Gastroesophageal sphincter (tissue), 3 donors: Measurements from ENCODE around the gene GRIK3.

Source experiments
- EP300 ChIP-seq: sonication (generic); formaldehyde crosslinking; IDR thresholded peaks from one replicate; pipeline ENCODE4 v1.6.1; 2017; ENCODE audit warnings: antibody characterized with exemption, mild to moderate bottlenecking
- POLR2A ChIP-seq, 2 donors: fragments of 450-650 bp; IDR thresholded peaks; one replicate each; pipeline ENCODE4 v1.6.1; 2017; ENCODE audit warnings: antibody characterized with exemption in 2 of 2, mild to moderate bottlenecking in 2 of 2, moderate library complexity in 1 of 2
- POLR2AphosphoS5 ChIP-seq: sonication (generic); formaldehyde crosslinking; IDR thresholded peaks from one replicate; pipeline ENCODE4 v1.6.1; 2017; ENCODE audit warnings: antibody characterized with exemption
- TF ChIP-seq, protein P1 (sequence below), 4 experiments: fragments of 200-600 bp in 2 of 4; fragments of 450-650 bp in 2 of 4; sonication (generic) in 1 of 4; IDR thresholded peaks; one replicate each; pipeline ENCODE4 v1.5.1; 2017 to 2019; ENCODE audit warnings: antibody characterized with exemption in 4 of 4, mild to moderate bottlenecking in 2 of 4, moderate library complexity in 2 of 4

DNA sequence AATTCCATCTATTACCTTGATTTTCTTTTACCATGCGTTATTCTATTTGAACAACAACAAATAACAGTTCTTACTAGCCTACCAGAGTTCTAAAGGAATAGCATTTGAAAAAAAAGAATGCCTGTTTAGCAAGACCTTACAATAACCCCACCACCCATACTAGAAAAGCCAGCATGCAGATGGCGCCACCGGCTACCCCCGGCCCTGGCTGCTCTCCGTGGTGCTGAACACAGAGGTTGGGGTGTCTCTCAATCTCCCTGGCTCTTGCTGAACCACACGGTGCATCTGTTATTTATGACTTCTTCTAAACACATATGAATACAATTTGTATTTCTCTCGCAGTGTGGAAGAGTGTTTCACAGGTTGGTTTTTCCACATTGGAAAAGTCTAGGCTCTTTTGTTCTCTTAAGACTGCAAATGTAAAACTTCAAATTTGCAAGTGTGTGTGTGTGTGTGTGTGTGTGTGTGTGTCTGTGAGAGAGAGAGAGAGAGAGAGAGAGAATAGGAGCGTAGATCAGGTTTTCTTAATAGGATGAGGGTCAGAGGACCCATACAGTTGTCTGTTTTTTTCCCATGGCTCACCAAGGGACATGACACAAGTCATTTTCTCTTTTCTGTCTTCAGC lies 13.6 kb downstream of the GRIK3 start:
- TF ChIP-seq POLR2A (IDR thresholded peaks at IDR 0.05) (no peak), POLR2AphosphoS5 (no peak), EP300 (no peak)
- TF ChIP-seq, protein P1, sequence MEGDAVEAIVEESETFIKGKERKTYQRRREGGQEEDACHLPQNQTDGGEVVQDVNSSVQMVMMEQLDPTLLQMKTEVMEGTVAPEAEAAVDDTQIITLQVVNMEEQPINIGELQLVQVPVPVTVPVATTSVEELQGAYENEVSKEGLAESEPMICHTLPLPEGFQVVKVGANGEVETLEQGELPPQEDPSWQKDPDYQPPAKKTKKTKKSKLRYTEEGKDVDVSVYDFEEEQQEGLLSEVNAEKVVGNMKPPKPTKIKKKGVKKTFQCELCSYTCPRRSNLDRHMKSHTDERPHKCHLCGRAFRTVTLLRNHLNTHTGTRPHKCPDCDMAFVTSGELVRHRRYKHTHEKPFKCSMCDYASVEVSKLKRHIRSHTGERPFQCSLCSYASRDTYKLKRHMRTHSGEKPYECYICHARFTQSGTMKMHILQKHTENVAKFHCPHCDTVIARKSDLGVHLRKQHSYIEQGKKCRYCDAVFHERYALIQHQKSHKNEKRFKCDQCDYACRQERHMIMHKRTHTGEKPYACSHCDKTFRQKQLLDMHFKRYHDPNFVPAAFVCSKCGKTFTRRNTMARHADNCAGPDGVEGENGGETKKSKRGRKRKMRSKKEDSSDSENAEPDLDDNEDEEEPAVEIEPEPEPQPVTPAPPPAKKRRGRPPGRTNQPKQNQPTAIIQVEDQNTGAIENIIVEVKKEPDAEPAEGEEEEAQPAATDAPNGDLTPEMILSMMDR (IDR thresholded peaks at IDR 0.05) = no peak
